Urothelium cell line (cell line): ENCODE data around the gene CREB5.
A peak's percentile ranks its signal among the peaks of the same experiment; 100 is the strongest.
"Not testable (repeated sequence)": the region's sequence is repeated elsewhere in the genome, so short reads cannot be mapped to it uniquely, and the experiment has no call there.

ENCODE experiments used
- DNase-seq: peaks from one replicate; pipeline ENCODE4 v3.0.0; 2011; ENCODE audit warnings: low spot score, mixed read lengths
- FAIRE-seq: peaks from 2 replicates; lab custom pipeline; 2011; peaks lifted over from hg19 to GRCh38; lab: Jason Lieb, UNC

CREB5 gene

GRCh38 chr7:28793381-28794085 is 381.2 kb downstream of the CREB5 start:
- DNase-seq (no peak), FAIRE-seq (no peak)

DNA sequence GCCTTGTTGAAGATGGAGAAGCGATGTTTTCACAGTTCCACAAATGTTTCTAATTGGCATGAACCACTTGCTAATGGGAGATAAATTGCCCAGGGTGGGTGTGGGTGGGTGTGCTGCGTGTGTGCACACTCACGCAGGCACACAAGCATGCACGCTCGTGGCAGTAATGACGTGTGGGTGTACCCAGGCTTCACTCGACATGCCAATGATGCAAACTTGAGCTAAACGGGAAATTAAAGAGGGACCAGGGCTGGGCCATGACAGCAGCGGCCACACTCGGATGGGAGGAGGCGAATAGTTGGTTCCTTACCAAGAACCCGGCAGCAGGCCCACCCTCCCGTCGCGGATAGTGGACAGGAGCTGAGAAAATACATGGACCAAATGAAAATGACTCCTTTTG is 386.0 kb downstream of the CREB5 start:
- DNase-seq (no peak), FAIRE-seq (no peak)

DNA sequence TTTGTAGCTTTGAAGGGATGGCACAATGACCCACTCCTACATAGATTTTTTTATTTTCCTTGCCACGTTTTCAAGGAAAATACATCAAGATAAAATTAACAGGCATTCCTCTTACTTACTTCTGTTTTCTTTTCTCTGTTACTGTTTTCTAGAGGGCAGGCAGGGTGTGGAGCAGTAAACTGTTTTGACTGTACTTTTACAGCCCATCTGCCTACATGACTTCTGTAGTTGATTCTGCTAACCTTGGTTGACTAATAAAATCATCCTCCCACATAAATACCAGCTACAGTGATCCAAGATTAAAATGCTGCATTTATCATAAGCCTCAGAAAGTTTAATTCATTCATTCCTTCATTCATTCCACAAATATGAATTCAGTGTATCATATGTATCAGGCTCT is 387.3 kb downstream of the CREB5 start:
- FAIRE-seq (no peak), DNase-seq (no peak)

GRCh38 chr7:28800150-28800549 is 387.8 kb downstream of the CREB5 start:
- DNase-seq, result no peak
- no peak for FAIRE-seq

GRCh38 chr7:28802450-28802849 is 390.1 kb downstream of the CREB5 start:
- no peak for DNase-seq
- no peak for FAIRE-seq

DNA sequence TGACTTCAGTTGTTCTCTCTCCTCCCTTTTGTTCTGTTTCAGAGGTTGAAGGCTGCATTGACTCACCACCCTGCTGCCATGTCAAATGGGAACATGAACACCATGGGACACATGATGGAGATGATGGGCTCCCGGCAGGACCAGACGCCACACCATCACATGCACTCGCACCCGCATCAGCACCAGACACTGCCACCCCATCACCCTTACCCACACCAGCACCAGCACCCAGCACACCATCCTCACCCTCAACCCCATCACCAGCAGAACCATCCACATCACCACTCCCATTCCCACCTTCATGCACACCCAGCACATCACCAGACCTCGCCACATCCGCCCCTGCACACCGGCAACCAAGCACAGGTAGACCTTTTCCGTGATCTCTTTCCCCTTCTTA is 391.8 kb downstream of the CREB5 start:
- FAIRE-seq, result peak; percentile 94

GRCh38 chr7:28804990-28805389 is 392.7 kb downstream of the CREB5 start:
- peak; percentile 74 for DNase-seq
- peak; percentile 76 for FAIRE-seq

More for the DNA sequence above, 391.8 kb downstream of the CREB5 start:
- no peak for DNase-seq

DNA sequence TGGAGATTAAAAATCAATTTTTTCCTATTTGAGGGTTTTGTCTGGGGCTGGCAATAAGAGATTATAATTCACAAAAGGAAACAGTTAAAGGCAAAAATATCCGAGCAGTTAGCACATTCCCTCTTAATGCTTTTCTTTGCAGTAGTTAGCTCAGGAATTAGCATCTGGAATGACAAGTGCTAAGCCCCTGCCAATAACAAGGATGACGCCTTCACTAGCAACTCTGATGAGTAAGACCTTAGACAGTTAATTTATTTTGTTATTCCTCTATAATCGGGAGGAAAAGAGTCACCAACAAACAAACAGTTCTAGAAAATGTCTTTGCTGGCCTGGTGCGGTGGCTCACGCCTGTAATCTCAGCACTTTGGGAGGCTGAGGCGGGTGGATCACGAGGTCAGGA is 394.5 kb downstream of the CREB5 start:
- DNase-seq, result no peak
- FAIRE-seq, result no peak

GRCh38 chr7:28807396-28807994 is 395.2 kb downstream of the CREB5 start:
- no peak for DNase-seq

DNA sequence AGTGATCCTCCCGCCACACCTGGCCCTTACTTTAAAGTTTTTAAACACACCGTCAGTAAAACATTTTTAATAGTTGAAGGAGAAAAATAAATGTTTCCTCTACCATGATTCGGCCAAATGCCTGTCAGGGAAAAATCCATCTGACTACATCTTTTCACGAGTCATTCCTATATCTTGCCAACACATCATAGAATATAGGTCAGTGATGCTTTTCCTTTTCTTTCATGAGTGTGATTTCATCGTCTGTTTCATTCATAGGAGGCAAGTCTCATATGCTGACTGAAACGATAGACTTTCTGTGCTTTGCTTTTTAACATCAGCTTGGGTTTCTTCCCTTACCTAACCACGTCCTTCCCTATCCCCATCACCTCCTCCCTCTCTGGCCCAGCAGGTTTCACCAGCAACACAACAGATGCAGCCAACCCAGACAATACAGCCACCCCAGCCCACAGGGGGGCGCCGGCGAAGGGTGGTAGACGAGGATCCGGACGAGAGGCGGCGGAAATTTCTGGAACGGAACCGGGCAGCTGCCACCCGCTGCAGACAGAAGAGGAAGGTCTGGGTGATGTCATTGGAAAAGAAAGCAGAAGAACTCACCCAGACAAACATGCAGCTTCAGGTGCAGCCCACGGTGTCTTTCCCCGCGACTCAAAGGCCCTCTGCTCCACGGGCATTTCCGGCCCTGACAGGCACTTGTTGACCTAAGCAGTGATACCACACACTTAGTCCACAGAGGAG is 396.6 kb downstream of the CREB5 start:
- FAIRE-seq (peak; percentile 20), DNase-seq (no peak)

More at GRCh38 chr7:28807396-28807994, 395.2 kb downstream of the CREB5 start:
- FAIRE-seq, result peak; percentile 56

DNA sequence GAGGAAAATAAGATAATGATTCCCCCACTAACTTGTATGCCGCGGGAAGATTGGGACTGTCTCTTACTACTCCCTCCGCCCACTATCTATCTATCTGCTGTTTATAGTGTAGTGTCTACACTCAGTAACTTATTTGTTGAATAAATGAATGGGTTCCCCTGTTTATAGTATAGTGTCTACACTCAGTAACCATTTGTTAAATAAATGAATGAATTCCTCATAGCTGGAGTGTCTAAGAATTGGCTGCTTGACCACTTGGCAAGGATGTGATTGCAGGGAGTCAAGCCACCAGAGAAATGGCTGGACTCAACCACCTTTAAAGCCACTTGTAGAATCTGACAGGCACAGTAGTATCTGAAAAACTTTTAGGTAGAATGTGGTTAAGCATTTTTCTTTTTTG is 398.7 kb downstream of the CREB5 start:
- DNase-seq (no peak), FAIRE-seq (no peak)

- DNase-seq, result no peak
Measured at GRCh38 chr7:28811701-28812430, 399.5 kb downstream of the CREB5 start.

GRCh38 chr7:28812616-28813015 is 400.3 kb downstream of the CREB5 start:
- FAIRE-seq (no peak), DNase-seq (no peak)

More at GRCh38 chr7:28811701-28812430, 399.5 kb downstream of the CREB5 start:
- FAIRE-seq, result no peak

GRCh38 chr7:28813243-28813962 is 401.1 kb downstream of the CREB5 start:
- DNase-seq, result no peak
- FAIRE-seq, result no peak

DNA sequence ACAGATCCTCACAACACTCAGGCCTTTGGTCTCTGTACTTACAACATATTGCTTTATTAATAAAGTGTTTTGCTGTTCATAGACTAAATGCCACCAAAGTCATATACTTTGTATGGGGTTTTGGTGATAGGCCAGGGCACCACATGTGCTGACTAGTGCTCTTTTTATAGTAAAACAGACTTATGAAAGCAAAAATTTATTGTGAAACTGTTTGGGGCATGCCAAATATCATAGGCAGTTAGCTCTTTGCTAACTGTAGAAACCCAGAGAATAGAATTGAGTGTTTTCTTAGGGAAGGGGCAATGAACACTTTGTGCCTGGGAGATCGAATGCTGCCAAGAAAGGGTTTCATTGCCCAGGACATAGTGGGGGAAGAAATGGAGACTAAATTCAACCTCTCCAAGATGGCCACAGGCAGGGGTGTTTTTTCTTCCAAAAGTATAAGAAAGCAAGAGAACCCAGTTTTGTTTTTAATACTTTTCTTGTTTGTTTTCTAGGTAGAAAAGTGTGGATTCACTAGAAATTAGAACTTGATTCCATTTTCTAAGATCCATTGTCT is 403.1 kb downstream of the CREB5 start:
- FAIRE-seq, result no peak
- DNase-seq, result no peak

DNA sequence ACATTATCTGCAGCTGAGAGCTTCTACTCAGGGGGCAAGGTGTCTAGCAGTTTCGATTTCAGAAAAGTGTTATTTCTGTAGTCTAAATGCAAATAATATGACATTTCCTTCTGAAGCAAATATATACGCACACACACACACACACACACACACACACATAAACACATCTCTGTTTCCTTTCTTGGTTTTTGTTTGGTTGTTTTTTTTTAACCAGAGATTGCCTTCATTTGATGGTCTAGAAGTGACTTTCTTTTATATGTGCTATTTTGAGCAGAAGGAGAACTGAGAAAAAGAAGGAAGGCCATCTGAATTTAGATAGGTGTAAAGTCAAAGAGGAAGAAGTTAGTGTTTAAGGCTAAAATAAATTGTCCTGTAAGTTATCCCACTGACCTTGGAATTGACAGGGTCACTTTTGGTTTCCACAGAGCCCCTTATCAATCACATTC is 403.6 kb downstream of the CREB5 start:
- no peak for FAIRE-seq

GRCh38 chr7:28818996-28819395 is 406.7 kb downstream of the CREB5 start:
- DNase-seq (no peak), FAIRE-seq (no peak)

More for the DNA sequence above, 403.6 kb downstream of the CREB5 start:
- DNase-seq, result no peak

GRCh38 chr7:28823582-28823981 is 411.3 kb downstream of the CREB5 start:
- FAIRE-seq, result no peak
- no peak for DNase-seq

DNA sequence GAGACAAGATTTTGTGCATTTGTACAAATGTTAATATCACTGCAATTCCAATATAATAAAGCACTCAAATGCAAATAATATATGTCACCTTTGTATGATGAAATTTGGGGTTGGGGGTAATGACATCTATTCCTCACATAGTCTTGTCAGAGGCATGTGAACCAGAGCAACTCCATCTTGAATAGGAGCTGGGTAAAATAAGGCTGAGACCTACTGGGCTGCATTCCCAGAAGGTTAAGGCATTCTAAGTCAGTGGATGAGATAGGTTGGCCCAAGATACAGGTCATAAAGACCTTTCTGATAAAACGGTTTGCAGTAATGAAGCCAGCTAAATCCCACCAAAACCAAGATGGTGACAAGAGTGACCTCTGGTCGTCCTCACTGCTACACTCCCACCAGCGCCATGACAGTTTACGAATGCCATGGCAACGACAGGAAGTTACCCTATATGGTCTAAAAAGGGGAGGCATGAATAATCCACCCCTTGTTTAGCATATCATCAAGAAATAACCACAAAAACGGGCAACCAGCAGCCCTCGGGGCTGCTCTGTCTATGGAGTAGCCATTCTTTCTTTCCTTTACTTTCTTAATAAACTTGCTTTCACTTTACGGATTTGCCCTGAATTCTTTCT is 413.6 kb downstream of the CREB5 start:
- not testable (repeated sequence) for DNase-seq, FAIRE-seq

DNA sequence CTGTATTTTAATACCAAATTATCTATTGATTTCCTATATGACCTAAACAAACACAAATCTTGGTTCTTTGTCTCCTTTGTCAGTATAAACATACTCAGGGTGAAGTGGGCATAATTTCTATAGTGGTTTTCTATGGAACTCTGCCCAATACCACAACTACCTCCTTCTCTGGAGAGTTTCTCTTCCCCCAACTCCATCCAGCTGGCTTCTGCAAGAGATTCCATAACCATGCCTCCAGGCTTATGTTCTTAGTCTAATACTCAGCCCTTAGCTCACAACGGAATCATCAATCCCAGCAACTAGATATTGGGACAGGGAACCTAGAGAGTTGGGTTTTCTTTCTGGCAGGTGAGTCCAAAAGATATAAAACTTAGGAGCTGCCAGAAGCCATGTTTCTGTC is 418.5 kb downstream of the CREB5 start:
- FAIRE-seq (no peak), DNase-seq (no peak)
